RPMI8226 (cell line): ENCODE measurements around the gene ACIN1.
"Not testable (repeated sequence)": the region's sequence is repeated elsewhere in the genome, so short reads cannot be mapped to it uniquely, and the experiment has no call there.

Experiments used
- DNase-seq: peaks from one replicate; pipeline ENCODE4 v3.0.0-alpha.2; 2015

The ACIN1 gene

GRCh38 chr14:23040100-23040499, 54.8 kb downstream of the ACIN1 start:
- DNase-seq: no peak

GRCh38 chr14:23035303-23036144, 59.4 kb downstream of the ACIN1 start:
- DNase-seq: no peak

DNA sequence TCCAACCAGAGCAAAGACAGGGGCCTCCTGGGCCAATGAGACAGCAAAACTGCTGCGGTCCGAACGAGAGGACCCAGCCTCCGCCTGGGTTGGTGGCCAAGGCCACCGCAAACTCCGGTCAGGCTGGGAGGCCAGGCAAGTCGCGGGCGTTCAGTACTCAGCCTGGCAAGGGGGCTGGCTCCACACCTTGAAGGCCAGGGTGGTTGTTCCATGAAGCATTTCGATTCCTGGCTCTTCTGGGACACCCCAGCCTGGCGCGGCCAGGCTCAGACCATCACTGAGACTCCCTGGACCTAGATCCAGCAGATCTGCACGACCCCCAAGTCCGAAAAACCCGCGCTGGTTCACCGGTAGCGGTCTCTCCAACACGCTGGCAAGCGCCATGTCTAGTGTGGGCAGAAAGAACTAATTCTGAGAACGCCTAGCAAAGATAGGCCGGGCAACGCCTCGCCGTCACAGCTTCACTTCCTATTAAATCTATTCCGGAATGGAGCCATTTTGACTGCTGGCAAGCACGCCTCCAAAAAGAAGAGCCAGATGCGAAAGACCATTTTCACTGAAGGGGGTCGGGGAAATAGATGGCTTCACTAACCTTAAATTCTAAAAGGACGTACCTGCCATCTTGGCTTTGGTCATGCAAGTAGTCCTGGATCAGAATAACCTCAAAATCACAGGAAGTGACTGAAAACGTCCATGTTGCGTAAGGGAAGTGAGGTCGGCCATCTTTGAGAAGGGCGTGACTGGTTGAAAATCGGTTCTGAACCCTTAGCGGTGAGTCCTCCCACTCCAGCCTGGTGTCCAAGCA, 60.2 kb downstream of the ACIN1 start, which contains the start of gene PSMB5:
Gene PSMB5 (minus strand): TSS at position 403 of the 805 bp plus-strand sequence. CDS start 19 bp downstream, at position 384.
- DNase-seq: peak; percentile 91

- DNase-seq: peak; percentile 17
These were observed 61.0 kb downstream of the ACIN1 start for GRCh38 chr14:23033801-23034497.

DNA sequence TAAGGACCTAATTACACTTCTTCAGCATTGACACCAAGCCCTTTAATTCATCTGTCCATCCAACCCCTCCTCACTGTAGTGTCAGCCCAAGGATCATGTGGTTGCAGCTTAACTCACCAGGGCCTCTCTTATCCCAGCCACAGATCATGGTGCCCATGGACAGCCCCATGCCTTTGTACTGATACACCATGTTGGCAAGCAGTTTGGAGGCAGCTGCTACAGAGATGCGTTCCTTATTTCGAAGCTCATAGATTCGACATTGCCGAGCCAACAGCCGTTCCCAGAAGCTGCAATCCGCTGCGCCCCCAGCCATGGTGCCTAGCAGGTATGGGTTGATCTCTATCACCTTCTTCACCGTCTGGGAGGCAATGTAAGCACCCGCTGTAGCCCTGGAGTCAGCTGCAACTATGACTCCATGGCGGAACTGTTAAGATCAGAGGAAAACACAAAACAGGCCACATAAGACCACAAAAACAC, 61.6 kb downstream of the ACIN1 start:
- no peak for DNase-seq

GRCh38 chr14:23030936-23031335, 64.0 kb downstream of the ACIN1 start:
- DNase-seq: no peak

DNA sequence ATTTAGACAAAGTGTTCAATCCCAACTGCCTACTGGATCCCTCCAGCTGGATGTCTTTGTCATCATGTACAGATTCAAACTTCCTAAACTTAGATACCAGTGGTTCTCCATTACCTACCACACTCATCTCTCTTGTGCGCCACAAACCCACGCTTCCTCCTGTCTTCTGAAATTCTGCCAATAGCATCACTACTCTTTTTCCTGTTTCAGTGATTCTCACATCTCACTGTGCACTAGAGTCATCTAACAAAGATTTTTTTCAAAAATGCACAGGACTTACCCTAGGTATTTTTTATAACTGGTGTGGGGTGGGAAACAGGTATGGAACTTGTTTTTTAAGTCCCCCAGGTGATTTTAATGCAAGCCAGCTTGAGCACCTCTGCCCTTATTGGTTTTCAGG, 66.1 kb downstream of the ACIN1 start:
- DNase-seq: no peak

GRCh38 chr14:23025151-23025814, 69.7 kb downstream of the ACIN1 start:
- DNase-seq: no peak

- no peak for DNase-seq
These were observed 70.3 kb downstream of the ACIN1 start for GRCh38 chr14:23024612-23025075.

GRCh38 chr14:23023795-23024152, 71.2 kb downstream of the ACIN1 start:
- no peak for DNase-seq

- DNase-seq: no peak
These were observed 71.7 kb downstream of the ACIN1 start for GRCh38 chr14:23023022-23023794.

DNA sequence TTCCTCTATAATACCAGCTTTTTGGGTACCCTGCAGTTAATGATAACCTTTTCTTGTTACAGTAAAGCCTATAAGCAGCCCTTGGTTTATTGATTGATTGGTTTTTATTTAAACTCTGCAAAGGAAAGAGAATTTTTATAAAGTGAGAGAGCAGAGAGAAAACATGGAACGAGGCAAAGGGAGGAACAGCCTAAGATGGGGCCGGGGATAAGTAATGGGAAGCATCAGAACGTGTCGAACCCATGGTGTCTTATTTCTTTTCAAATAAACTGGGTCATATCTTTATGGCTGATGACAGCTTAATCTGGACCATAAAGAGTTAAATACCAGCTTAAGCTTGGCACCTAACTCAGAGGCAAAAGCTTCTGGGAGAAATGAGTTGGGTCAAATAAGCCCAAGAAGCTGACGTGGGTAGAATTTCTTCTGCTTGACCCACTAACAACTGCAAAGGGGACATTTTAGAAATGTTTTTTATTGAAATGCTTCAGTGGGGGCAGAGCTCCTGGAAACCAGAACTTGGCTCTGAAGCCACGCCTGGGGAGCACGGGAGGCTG, 73.0 kb downstream of the ACIN1 start:
- DNase-seq: no peak

DNA sequence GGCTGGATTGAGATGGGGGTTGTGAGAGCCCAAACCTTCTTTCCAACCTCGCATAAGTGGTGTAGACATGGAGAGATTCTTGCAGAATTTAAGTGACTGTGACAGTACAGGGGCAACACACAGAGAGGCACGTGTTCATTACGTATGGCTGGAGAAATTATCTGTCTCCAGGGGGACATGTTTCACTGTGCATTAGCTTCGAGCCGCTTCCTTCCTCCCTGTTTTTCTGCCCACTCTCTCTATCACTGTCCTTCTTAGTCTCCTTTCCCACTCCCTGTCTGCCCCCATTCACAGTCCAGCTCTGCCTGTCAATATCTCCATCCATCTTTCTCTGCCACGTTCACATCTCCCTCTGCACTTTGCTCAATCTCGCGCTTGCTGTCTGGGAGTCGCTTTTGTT, 73.5 kb downstream of the ACIN1 start:
- DNase-seq: no peak

DNA sequence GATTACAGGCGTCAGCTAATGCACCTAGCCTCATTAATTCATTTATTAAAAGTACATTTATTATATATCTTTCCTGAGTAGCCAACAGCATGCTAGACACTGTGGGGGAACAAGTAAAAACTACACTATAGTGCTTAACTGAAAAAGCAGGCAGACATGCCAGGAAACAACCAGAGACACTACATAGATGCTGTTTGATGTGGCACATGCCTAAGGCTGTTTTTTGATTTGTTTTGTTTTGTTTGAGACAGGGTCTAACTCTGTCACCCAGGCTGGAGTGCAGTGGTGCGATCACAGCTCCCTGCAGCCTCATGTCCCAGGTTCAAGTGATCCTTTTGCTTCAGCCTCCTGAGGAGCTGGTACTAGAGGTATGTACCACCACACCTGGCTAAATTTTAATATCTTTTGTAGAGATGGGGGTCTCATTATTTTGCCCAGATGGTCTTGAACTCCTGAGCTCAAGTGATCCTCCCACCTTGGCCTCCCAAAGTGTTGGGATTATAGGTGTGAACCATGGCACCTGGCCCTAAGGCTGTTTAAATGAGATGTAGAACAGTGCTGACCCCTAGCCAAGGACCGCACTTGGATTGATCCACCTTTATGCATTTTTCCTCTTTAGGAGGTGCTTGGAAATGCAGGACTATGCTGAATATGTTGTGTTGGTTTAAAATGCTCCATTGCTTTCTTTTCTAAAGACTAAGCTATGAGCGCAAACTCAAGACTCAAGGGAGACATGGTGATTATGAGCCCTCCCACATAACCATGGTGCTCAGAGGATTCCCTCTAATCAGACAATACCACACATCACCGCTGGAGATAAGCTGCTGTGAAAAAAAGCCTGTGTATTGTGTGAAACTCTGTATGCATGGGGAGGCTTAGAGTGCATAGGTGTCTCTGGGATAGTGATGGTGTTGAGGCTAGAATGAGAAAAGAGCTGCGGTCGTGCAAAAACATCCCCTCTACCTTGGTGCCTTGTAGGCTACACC, 74.5 kb downstream of the ACIN1 start:
- no peak for DNase-seq

- DNase-seq: no peak
These were observed 76.8 kb downstream of the ACIN1 start for GRCh38 chr14:23018107-23018506.

GRCh38 chr14:23017091-23017490, 77.8 kb downstream of the ACIN1 start:
- DNase-seq: no peak

DNA sequence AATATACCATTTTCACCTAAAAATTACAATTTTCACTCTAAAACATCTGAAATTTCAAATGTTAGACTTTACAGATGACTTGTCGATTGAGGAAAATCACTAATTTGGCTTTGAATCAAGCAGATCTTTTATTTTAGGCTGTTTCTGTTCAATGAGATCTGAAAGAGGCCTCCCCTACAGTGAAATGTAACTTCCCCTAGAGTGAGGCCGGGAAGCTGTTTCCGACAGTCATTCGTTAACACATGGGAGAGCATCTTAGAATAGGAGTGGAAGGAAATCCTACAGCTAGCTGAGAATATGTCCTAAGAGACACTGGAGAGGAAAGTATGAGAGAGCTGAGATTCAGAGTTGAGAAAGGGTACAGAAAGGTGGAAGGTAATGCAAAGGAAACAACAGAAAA, 79.3 kb downstream of the ACIN1 start:
- no peak for DNase-seq

- not testable (repeated sequence) for DNase-seq
These were observed 81.2 kb downstream of the ACIN1 start for GRCh38 chr14:23013749-23014054.

GRCh38 chr14:23013054-23013748, 81.7 kb downstream of the ACIN1 start:
- DNase-seq: no peak
